ENCODE results near the gene VSIG10.

The VSIG10 gene, protein sequence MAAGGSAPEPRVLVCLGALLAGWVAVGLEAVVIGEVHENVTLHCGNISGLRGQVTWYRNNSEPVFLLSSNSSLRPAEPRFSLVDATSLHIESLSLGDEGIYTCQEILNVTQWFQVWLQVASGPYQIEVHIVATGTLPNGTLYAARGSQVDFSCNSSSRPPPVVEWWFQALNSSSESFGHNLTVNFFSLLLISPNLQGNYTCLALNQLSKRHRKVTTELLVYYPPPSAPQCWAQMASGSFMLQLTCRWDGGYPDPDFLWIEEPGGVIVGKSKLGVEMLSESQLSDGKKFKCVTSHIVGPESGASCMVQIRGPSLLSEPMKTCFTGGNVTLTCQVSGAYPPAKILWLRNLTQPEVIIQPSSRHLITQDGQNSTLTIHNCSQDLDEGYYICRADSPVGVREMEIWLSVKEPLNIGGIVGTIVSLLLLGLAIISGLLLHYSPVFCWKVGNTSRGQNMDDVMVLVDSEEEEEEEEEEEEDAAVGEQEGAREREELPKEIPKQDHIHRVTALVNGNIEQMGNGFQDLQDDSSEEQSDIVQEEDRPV

DNA sequence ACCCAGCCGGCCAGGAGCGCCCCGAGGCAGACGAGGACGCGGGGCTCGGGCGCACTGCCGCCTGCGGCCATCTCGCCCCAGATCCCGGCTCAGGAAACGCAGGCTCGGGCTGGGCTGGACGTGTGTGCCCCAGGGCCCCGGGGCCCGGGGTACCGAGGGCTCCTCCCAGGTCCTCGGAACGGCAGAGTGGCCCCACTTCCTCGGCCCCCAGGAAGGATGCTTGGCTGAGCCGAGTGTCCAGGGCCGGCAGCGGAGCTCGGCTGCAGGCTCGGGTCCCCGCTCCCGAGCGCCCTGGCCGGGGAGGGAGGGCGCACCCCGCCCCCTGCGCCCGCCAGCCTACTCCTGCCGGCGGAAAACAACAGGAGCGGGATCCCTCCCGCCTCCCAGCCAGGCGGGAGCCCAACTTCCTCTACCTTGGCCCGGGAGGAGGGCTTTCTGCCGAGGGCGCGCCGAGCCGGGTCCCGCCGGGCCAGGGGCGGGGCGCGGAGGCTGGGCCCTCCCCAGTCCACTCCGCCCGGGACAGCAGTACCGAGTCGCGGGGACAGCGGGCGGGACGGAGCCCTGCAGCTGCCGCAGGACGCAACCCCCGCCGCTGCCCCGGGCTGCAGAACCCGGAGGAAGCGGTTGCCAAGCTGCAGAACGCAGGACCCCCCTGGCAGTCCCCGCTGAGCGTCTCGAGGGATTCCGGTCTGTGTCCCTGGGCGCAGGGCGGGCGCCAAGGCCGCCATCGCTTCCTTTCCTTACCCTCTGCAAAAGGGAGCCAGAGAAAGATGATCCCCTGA is at the start of gene VSIG10:
Gene VSIG10 (minus strand): TSS at position 411 of the 782 bp plus-strand sequence. CDS start 340 bp downstream, at position 71.
- TF ChIP-seq TCF12 (IDR thresholded peaks at IDR 0.05; ENCODE audit: low read depth) (no peak), TEAD4 (IDR thresholded peaks at IDR 0.05) (no peak), YY1 (IDR thresholded peaks at IDR 0.05; ENCODE audit: low read depth) (peak; percentile 34; the same call in 1 of the 2 replicates), TAF1 (IDR thresholded peaks at IDR 0.05; ENCODE audit: low read depth) (peak; percentile 38; the same call in 1 of the 2 replicates)

DNA sequence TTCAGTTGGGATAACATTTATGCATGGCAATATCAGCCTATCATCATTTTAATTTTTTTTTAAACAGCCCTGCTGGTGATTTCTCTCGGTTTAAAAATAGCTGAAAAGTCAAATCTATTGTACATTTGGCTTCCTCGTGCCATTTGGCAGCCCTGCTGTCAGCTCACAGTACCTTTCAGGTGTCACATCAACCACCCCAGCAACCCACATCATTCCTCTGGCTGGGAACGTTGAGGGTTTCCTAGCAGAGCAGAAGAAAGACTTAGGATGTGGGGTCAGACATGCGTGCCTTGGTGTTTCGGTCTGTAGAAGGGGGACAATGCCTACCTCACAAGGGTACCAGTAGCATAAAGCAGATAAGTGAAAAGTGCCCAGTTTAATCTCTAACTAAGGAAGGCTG is 47.9 kb upstream of the VSIG10 start:
- TF ChIP-seq, protein P1, sequence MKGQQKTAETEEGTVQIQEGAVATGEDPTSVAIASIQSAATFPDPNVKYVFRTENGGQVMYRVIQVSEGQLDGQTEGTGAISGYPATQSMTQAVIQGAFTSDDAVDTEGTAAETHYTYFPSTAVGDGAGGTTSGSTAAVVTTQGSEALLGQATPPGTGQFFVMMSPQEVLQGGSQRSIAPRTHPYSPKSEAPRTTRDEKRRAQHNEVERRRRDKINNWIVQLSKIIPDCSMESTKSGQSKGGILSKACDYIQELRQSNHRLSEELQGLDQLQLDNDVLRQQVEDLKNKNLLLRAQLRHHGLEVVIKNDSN (IDR thresholded peaks at IDR 0.05) = no peak
- TF ChIP-seq CEBPB (IDR thresholded peaks at IDR 0.05) = no peak
- TF ChIP-seq ZBTB7A (IDR thresholded peaks at IDR 0.05; ENCODE audit: low read depth) = no peak
- TF ChIP-seq CREB1 (IDR thresholded peaks at IDR 0.05; ENCODE audit: low read depth) = no peak
- TF ChIP-seq, protein P2, sequence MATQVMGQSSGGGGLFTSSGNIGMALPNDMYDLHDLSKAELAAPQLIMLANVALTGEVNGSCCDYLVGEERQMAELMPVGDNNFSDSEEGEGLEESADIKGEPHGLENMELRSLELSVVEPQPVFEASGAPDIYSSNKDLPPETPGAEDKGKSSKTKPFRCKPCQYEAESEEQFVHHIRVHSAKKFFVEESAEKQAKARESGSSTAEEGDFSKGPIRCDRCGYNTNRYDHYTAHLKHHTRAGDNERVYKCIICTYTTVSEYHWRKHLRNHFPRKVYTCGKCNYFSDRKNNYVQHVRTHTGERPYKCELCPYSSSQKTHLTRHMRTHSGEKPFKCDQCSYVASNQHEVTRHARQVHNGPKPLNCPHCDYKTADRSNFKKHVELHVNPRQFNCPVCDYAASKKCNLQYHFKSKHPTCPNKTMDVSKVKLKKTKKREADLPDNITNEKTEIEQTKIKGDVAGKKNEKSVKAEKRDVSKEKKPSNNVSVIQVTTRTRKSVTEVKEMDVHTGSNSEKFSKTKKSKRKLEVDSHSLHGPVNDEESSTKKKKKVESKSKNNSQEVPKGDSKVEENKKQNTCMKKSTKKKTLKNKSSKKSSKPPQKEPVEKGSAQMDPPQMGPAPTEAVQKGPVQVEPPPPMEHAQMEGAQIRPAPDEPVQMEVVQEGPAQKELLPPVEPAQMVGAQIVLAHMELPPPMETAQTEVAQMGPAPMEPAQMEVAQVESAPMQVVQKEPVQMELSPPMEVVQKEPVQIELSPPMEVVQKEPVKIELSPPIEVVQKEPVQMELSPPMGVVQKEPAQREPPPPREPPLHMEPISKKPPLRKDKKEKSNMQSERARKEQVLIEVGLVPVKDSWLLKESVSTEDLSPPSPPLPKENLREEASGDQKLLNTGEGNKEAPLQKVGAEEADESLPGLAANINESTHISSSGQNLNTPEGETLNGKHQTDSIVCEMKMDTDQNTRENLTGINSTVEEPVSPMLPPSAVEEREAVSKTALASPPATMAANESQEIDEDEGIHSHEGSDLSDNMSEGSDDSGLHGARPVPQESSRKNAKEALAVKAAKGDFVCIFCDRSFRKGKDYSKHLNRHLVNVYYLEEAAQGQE (IDR thresholded peaks at IDR 0.05; ENCODE audit: low read depth) = no peak
- no peak for TF ChIP-seq TCF12 (IDR thresholded peaks at IDR 0.05; ENCODE audit: low read depth)
- no peak for TF ChIP-seq FOXM1 (IDR thresholded peaks at IDR 0.05; ENCODE audit: borderline replicate concordance, low read depth)
- TF ChIP-seq RAD21 (IDR thresholded peaks at IDR 0.05; ENCODE audit: low read depth) = no peak
- no peak for TF ChIP-seq YY1 (IDR thresholded peaks at IDR 0.05; ENCODE audit: low read depth)
- no peak for TF ChIP-seq TEAD4 (IDR thresholded peaks at IDR 0.05)
- TF ChIP-seq, protein P3, sequence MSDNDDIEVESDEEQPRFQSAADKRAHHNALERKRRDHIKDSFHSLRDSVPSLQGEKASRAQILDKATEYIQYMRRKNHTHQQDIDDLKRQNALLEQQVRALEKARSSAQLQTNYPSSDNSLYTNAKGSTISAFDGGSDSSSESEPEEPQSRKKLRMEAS (IDR thresholded peaks at IDR 0.05) = no peak
- no peak for TF ChIP-seq TAF1 (IDR thresholded peaks at IDR 0.05; ENCODE audit: low read depth)
- TF ChIP-seq EP300 (IDR thresholded peaks at IDR 0.05; ENCODE audit: borderline replicate concordance) = no peak
- no peak for TF ChIP-seq NFIC (IDR thresholded peaks at IDR 0.05)
- TF ChIP-seq EGR1 (IDR thresholded peaks at IDR 0.05) = no peak

DNA sequence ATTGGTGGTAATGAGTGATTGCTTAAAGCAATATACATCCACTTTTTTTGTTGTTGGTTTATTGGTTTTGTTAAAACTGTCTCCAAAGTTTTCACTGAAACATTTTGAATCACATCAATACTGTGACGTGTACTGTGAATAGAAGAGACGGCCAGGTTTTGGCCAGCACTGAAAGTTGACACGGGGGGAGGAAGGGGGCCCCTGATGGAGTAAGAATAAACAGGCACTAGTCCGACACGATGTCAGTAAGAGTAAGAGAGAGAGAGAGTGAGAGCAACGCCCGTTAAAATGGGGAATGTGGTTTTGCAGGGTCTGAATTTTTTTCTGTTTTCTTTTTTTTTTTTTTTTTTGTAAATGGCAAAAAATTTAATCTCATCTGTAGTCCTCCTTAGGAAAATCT is 46.8 kb upstream of the VSIG10 start:
- TF ChIP-seq YY1 (IDR thresholded peaks at IDR 0.05; ENCODE audit: low read depth) (no peak), NFIC (IDR thresholded peaks at IDR 0.05) (no peak), TEAD4 (IDR thresholded peaks at IDR 0.05) (no peak), FOXM1 (IDR thresholded peaks at IDR 0.05; ENCODE audit: borderline replicate concordance, low read depth) (no peak), CEBPB (IDR thresholded peaks at IDR 0.05) (no peak), ZBTB7A (IDR thresholded peaks at IDR 0.05; ENCODE audit: low read depth) (no peak), CREB1 (IDR thresholded peaks at IDR 0.05; ENCODE audit: low read depth) (no peak), TCF12 (IDR thresholded peaks at IDR 0.05; ENCODE audit: low read depth) (no peak), EP300 (IDR thresholded peaks at IDR 0.05; ENCODE audit: borderline replicate concordance) (no peak), EGR1 (IDR thresholded peaks at IDR 0.05) (no peak), RAD21 (IDR thresholded peaks at IDR 0.05; ENCODE audit: low read depth) (no peak)
- TF ChIP-seq, protein P2 (IDR thresholded peaks at IDR 0.05; ENCODE audit: low read depth) = no peak
- TF ChIP-seq, protein P1 (IDR thresholded peaks at IDR 0.05) = no peak

DNA sequence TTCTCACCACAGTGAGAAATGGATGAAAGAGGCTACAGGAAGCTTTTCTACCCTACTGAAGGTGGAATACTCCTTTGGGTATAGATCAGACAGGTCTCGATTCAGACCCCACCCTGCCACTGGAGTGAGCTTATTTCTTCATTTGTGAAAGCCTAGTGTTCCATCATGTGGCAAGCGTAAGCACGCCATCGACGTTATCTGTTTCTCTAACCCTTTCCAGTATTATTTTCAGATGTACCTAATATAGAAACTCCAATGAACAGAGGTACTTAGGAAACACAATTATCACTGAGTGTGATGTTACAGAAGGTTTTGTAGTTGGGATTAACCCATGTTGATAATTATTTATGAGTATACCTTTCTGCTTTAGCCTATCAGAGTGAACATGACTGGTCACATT is 44.5 kb upstream of the VSIG10 start:
- TF ChIP-seq RAD21 (IDR thresholded peaks at IDR 0.05; ENCODE audit: low read depth) (no peak), YY1 (IDR thresholded peaks at IDR 0.05; ENCODE audit: low read depth) (no peak), FOXM1 (IDR thresholded peaks at IDR 0.05; ENCODE audit: borderline replicate concordance, low read depth) (no peak), EGR1 (IDR thresholded peaks at IDR 0.05) (no peak), ZBTB7A (IDR thresholded peaks at IDR 0.05; ENCODE audit: low read depth) (no peak), CREB1 (IDR thresholded peaks at IDR 0.05; ENCODE audit: low read depth) (no peak), CEBPB (IDR thresholded peaks at IDR 0.05) (no peak), TCF12 (IDR thresholded peaks at IDR 0.05; ENCODE audit: low read depth) (no peak), NFIC (IDR thresholded peaks at IDR 0.05) (no peak), TAF1 (IDR thresholded peaks at IDR 0.05; ENCODE audit: low read depth) (no peak), TEAD4 (IDR thresholded peaks at IDR 0.05) (no peak), EP300 (IDR thresholded peaks at IDR 0.05; ENCODE audit: borderline replicate concordance) (no peak)
- TF ChIP-seq, protein P2 (IDR thresholded peaks at IDR 0.05; ENCODE audit: low read depth) = no peak
- TF ChIP-seq, protein P1 (IDR thresholded peaks at IDR 0.05) = no peak
- TF ChIP-seq, protein P3 (IDR thresholded peaks at IDR 0.05) = no peak

Measured in Ishikawa (cell line).